OCI-LY3 (cell line): ENCODE data around the gene P2RX1.

Experiments used
- EZH2phosphoT487 ChIP-seq: fragments of 200-600 bp; shearing (Covaris generic); IDR thresholded peaks from 2 replicates; pipeline ENCODE4 v1.6.1; 2018; ENCODE audit warnings: antibody characterized with exemption, mixed run types, low read depth
- TF ChIP-seq, protein P1 (sequence below): fragments of 200-600, 300-600 bp; sonication (generic); IDR thresholded peaks from 2 replicates; pipeline ENCODE4 v1.5.1; 2014; ENCODE audit warnings: antibody characterized with exemption, low read length, low read depth

DNA sequence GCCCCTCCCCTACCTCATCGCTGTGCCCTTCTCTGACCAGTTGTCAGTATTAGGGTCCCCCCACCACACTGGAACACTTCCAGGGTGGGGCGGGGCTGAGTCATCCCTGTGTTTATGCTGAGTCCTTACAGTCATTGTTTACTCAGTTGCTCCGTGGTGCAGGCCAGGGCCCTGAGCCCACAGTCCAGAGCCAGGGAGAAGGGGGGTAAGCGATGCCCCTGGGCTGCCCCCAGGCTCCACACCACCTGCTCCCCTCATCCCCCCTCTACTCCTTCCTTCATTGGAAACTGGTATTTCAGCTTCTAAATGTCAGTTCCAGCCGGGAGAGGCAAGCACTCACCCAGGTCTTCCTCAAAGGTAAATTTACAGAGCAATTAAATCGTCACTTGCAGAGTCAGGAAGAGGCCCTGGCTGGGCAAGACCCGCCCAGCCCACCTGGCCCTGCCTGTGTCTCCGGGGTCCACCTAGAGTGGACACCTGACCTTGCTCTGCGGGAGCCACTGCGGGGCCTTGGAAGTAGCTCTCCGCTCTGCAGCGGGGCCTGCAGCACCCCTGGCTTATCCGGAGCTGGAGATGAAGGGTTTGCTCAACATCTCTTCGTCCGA is 43.1 kb upstream of the P2RX1 start:
- TF ChIP-seq, protein P1, sequence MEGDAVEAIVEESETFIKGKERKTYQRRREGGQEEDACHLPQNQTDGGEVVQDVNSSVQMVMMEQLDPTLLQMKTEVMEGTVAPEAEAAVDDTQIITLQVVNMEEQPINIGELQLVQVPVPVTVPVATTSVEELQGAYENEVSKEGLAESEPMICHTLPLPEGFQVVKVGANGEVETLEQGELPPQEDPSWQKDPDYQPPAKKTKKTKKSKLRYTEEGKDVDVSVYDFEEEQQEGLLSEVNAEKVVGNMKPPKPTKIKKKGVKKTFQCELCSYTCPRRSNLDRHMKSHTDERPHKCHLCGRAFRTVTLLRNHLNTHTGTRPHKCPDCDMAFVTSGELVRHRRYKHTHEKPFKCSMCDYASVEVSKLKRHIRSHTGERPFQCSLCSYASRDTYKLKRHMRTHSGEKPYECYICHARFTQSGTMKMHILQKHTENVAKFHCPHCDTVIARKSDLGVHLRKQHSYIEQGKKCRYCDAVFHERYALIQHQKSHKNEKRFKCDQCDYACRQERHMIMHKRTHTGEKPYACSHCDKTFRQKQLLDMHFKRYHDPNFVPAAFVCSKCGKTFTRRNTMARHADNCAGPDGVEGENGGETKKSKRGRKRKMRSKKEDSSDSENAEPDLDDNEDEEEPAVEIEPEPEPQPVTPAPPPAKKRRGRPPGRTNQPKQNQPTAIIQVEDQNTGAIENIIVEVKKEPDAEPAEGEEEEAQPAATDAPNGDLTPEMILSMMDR: no peak
- no peak for TF ChIP-seq EZH2phosphoT487
